HG02798 (cell line): ENCODE data around the gene HELZ2.

ENCODE experiments used
- ATAC-seq: cut with Tn5 transposase; IDR thresholded peaks from one replicate; pipeline ENCODE4 v1.9.1; 2021; ENCODE audit warnings: mild to moderate bottlenecking; ENCODE audit not compliant: unreplicated experiment, poor library complexity

The HELZ2 gene

GRCh38 chr20:63597651-63598478, 23.8 kb upstream of the HELZ2 start:
- ATAC-seq: no peak

GRCh38 chr20:63596423-63596822, 22.4 kb upstream of the HELZ2 start:
- no peak for ATAC-seq

GRCh38 chr20:63595416-63596127, 21.5 kb upstream of the HELZ2 start:
- no peak for ATAC-seq

GRCh38 chr20:63594043-63594561, 20.1 kb upstream of the HELZ2 start:
- ATAC-seq: no peak

- ATAC-seq: no peak
These were observed 18.6 kb upstream of the HELZ2 start for GRCh38 chr20:63592661-63593060.

- ATAC-seq: no peak
These were observed 17.8 kb upstream of the HELZ2 start for GRCh38 chr20:63591786-63592355.

GRCh38 chr20:63591147-63591533, 17.1 kb upstream of the HELZ2 start:
- ATAC-seq: no peak

GRCh38 chr20:63590218-63591146, 16.4 kb upstream of the HELZ2 start:
- no peak for ATAC-seq

GRCh38 chr20:63589261-63590217, 15.5 kb upstream of the HELZ2 start:
- no peak for ATAC-seq

- no peak for ATAC-seq
These were observed 14.6 kb upstream of the HELZ2 start for GRCh38 chr20:63588641-63589041.

GRCh38 chr20:63587776-63588591, 13.9 kb upstream of the HELZ2 start:
- ATAC-seq: no peak

GRCh38 chr20:63587256-63587655, 13.2 kb upstream of the HELZ2 start:
- ATAC-seq: no peak

- no peak for ATAC-seq
These were observed 12.8 kb upstream of the HELZ2 start for GRCh38 chr20:63586797-63587196.

GRCh38 chr20:63585616-63586565, 11.9 kb upstream of the HELZ2 start:
- no peak for ATAC-seq

- no peak for ATAC-seq
These were observed 8.5 kb upstream of the HELZ2 start for GRCh38 chr20:63582382-63583063.

- ATAC-seq: no peak
These were observed 6.9 kb upstream of the HELZ2 start for GRCh38 chr20:63580796-63581461.
